Right hindlimb (tissue), 1 donor: ENCODE measurements around the gene ZRANB1.

Source experiments
- DNase-seq: peaks from one replicate; pipeline ENCODE4 v3.0.0-alpha.2; 2018

ZRANB1 gene

GRCh38 chr10:124996127-124996853, 54.4 kb downstream of the ZRANB1 start:
- no peak for DNase-seq

- DNase-seq = no peak
Observed at GRCh38 chr10:124996854-124997215, 54.9 kb downstream of the ZRANB1 start.

- no peak for DNase-seq
Observed at GRCh38 chr10:124997306-124997705, 55.4 kb downstream of the ZRANB1 start.

GRCh38 chr10:124997771-124998623, 56.1 kb downstream of the ZRANB1 start:
- DNase-seq = no peak

- no peak for DNase-seq
Observed at GRCh38 chr10:124998624-124999291, 56.8 kb downstream of the ZRANB1 start.

GRCh38 chr10:124999433-125000365, 57.8 kb downstream of the ZRANB1 start:
- peak; percentile 74 for DNase-seq

GRCh38 chr10:125000366-125001312, 58.7 kb downstream of the ZRANB1 start:
- no peak for DNase-seq

GRCh38 chr10:125001313-125002046, 59.6 kb downstream of the ZRANB1 start:
- DNase-seq = no peak

GRCh38 chr10:125002047-125002422, 60.1 kb downstream of the ZRANB1 start:
- DNase-seq = no peak

- DNase-seq = no peak
Observed at GRCh38 chr10:125002423-125003145, 60.7 kb downstream of the ZRANB1 start.

GRCh38 chr10:125003146-125003900, 61.4 kb downstream of the ZRANB1 start:
- no peak for DNase-seq

- peak; percentile 15 for DNase-seq
Observed at GRCh38 chr10:125003901-125004467, 62.1 kb downstream of the ZRANB1 start.

- DNase-seq = peak; percentile 12
Observed at GRCh38 chr10:125004571-125005311, 62.8 kb downstream of the ZRANB1 start.

GRCh38 chr10:125005312-125006187, 63.6 kb downstream of the ZRANB1 start:
- DNase-seq = peak; percentile 13

- peak; percentile 19 for DNase-seq
Observed at GRCh38 chr10:125006188-125006680, 64.3 kb downstream of the ZRANB1 start.

GRCh38 chr10:125006921-125007426, 65.1 kb downstream of the ZRANB1 start:
- peak; percentile 61 for DNase-seq
